HG02943 (cell line): Measurements from ENCODE around the gene TNFSF8.

ENCODE experiments used
- ATAC-seq: cut with Tn5 transposase; IDR thresholded peaks from one replicate; pipeline ENCODE4 v1.9.1; 2021; ENCODE audit warnings: mild to moderate bottlenecking, low read depth, moderate library complexity; ENCODE audit not compliant: unreplicated experiment

Gene TNFSF8

DNA sequence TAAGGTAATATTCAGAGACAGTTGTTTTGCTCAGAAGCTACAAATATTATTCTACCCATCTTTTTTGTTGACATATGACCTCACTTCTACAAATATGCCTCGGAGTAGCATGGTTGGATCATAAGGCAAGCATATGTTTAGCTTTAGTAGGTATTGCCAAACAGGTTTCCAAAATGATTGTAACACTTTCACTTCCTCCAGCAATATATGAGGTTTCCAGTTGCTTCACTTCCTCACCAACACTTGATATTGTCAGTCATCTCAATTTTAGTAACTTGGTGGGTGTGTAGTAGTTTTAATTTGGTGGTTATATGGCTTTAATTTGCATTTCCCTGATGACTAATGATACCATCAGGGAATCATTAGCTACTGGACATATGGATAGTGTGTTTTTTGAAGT, 46.7 kb downstream of the TNFSF8 start:
- ATAC-seq: no peak

DNA sequence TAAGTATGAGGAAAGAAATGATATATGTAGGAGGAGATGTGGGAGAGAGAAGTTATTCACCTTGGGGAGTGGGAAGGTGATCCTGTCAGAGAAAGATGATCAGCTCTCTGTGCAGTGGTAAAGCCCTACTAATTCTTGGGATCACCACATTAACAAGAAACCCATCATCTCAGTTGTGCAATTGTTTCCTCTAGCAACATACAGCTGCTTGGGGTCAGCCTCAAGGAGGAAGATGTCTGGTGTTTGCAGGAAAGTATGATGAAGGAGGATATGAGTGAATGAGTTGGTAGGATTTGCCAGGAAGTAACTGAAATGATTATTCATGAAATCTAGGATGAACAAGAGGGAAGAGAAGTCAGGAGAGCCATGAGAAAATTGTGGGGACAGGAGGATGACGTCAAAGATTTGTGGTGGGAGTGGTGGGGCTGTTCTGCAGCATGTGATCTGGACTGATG, 50.1 kb downstream of the TNFSF8 start:
- ATAC-seq: no peak

DNA sequence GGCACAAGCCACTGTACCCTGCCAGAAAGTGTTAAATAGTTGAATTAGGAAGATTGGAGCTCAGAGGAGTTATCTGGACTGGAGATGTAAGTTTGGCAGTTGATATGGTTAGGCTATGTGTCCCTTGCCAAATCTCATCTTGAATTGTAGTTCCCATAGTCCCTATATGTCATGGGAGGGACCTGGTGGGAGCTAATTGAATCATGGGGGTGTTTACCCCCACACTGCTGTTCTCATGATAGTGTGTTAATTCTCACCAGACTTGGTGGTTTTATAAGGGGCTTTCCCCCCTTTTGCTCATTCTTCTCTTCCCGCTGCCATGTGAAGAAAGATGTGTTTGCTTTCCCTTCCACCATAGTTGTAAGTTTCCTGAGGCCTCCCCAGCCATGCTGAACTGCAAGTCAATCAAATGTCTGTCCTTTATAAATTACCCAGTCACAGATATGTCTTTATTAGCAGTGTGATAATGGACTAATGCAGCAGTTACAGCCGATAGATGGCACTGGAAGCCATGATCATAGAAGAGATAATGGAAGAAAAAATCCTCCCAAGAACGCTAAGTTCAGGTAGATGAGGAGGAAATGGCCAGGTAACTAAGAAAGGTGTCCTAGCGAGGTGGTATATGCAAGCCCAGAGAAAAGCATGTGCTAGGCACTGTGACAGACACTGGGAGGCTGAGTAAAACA, 51.4 kb downstream of the TNFSF8 start:
- no peak for ATAC-seq

DNA sequence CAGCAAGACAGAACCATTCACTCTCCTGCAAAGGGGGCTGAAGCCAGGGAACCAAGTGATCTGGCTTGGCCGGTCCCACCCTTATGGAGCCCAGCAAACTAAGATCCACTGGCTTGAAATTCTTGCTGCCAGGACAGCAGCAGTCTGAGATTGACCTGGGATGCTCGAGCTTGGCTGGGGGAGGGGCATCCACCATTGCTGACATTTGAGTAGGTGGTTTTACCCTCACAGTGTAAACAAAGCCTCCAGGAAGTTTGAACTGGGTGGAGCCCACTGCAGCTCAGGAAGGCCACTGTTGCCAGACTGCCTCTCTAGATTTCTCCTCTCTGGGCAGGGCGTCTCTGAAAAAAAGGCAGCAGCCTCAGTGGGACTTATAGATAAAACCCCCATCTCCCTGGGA, 60.5 kb downstream of the TNFSF8 start:
- no peak for ATAC-seq

DNA sequence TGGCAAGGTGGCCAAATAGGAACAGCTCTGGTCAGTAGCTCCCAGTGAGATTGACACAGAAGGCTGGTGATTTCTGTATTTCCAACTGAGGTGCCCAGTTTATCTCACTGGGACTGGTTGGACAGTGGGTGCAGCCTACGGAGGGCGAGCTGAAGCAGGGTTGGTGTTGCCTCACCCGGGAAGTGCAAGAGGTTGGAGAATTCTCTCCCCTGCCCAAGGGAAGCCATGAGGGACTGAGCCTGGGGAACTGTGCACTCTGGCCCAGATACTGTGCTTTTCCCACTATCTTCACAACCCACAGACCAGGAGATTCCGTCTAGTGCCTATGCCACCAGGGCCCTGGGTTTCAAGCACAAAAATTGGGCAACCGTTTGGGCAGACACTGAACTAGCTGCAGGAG, 61.0 kb downstream of the TNFSF8 start:
- no peak for ATAC-seq

DNA sequence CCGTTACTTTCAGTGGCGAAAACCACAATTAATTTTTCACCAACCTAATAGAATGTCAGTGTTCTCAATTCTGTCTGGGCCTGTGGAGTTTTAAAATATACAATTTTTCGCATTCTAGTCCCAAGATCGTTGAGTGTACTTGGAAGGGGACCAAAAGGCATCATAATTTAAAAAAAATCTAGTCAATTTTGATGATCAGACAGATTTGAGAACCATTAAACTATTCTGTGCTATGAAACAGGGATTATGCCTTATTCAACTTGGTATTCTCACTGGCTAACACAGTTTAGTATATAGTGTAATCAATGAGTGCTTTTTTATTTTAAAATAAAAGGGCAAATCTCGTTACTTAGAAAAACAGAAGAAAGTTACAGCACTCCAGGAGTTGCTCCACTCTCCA, 63.1 kb downstream of the TNFSF8 start:
- no peak for ATAC-seq

DNA sequence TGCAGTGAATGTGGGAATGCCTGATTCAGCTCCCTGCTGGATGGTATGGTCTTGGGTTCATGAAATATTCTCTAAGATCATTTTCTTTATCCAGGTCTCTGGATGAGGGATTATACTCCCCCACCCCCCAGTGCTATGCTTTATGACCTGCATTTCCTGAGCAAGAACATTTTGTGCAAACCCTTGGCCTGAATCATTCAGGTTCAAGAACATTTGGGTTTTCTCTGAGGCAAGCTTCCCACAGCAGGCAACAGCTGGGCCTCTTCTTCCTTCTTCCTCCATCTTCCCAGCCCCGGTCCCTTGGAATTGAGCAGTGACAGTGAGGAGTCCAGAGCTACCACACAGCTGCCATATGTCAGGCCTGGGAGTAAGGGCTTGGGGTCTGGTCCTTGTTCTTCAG, 65.9 kb downstream of the TNFSF8 start:
- ATAC-seq: no peak

DNA sequence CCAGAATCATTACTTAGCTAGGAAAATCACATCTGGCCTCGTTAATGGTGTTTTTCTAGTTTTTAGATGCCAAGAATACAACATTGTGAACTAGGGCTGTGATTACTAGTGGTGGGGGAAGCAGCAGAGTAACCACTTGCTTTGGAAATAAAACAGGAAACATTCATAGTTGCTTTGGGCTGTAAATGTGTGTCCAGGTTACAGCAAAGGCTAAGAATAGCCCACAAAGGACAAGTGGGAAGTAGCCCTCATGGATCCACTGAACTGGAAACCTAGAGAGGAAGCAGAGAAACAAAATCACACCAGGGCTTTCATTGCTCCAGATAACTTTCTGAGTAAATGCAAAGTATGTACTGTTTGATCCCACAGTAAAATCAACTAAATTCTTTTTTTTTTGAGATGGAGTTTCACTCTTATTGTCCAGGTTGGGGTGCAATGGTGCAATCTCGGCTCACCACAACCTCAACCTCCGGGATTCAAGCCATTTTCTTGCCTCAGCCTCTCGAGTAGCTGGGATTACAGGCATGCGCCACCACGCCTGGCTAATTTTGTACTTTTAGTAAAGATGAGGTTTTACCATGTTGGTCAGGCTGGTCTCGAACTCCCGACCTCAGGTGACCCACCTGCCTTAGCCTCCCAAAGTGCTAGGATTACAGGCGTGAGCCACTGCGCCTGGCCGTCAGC, 68.3 kb downstream of the TNFSF8 start:
- no peak for ATAC-seq

DNA sequence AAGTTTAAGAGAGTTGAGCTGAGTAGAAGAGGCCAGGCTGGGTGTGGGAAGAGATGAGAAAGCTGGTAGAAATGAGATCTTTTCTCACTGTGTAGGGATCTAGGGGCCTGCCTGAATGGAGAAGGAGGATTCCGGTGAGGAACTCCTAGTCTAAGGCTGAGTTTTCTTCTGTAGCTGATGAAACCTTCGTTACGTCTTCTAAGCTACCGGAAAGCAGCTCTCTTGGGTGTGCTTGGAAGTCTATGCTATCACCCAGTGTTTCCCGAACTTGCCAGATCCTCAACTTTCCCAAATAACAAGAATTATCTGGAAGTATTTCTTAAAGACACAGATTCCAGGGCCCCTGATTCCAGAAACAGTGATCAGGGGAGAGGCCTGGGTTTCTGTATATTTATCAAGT, 69.1 kb downstream of the TNFSF8 start:
- no peak for ATAC-seq

DNA sequence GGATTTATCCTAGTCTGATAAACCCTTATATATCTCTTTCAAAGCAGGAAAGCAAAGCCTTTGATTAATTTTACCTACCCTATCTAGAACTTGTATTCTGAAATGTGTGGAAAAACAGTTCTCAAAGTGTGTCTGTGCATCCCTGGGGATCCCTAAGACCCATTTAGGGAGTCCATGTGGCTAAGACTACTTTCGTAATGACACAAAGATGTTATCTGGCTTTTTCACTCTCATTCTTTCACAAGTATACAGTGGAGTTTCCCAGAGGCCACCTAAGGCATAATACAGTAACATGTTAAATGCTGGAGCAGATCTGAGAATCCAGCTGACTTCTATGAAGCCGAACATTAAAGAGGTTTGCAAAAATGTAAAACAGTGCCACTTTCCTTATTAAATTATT, 70.2 kb downstream of the TNFSF8 start:
- no peak for ATAC-seq

DNA sequence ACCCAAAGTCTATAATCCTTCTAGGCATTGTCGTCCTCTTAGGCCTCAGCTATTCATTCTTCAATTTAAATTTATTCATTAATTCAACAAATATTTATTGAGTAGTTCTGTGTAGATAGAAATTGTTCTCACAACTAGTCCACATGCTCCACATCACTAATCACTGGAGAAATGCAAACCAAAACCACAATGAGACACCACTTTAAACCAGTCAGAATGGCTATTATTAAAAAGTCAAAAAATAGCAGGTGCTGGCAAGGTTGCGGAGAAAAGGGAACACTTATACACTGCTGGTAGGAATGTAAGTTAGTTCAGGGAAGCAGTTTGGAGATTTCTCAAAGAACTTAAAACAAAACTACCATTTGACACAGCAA, 73.5 kb downstream of the TNFSF8 start:
- ATAC-seq: no peak

DNA sequence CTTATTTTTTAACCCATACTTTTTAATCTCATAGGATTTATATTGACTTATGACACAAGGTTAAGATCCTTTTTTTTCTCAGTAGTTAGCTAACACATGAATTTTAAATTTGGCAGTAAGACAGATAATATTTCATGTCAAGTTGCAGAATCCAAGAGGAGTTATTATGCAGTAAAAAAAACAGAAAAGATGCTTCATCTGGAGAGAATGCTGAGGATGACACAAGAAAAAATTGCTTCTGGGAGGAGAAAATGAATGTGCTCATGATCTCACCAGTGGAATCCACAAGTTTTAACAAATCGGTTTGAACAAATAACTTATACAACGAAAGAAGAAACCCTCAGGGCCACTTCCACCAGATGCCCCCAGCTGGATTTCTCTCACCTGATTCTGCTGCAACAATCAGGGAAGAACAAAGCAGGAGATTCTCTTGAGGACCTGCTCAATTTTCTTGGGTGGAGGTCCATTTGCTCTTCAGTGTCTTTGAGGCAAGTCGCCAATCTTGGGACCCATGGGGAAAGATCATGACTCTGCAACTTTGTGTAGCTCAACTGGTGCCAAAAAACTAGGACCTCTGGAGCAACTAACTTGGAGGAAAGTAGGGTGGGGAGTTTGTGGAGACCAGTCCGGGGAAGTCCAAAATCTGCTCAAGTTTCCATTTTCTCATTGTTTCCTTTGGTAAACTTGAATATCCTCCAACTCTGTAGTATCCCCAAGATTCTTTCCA, 74.0 kb downstream of the TNFSF8 start:
- no peak for ATAC-seq

DNA sequence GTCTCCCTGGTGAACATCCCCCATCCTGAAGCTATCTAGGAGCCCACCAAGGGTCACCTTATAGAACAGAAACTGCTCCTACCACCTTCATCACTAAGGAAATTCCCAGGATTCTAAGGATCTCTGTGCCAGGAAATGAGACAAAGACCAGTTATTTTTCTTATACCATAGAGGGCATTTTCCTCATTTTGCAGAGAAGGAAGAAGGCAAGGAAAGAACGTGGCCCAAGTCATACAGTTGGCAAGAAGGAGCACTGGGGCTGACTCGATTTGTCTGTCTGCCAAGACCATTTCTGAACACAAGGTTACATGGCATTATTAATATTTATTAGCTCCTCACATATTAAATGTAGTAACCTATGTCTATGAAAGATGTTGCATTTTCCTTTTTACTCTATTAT, 74.9 kb downstream of the TNFSF8 start:
- no peak for ATAC-seq

DNA sequence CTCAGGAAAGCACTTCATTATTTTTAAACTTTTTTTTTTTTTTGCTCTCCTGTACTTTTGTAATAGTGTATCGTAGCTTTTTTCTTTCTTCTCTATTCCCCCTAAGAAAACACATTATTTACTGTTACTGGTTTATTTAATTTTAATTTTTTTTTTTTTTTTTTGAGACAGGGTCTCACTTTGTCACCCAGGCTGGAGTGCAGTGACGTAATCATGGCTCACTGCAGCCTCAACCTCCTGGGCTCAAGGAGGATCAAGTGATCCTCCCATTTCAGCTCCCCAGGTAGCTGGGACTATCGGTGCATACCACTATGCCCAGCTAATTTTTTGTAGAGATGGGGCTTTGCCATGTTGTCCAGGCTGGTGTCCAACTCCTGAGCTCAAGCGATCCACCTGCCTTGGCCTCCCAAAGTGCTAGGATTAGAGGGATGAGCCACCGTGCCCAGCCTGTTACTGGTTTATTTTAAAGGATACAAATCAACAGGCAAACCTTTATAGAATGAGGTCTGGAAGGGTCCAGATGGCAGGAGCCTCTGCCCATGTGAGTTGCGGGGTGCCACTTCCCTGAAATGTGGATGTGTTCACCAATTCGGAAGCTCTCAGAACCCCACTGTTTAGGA, 75.5 kb downstream of the TNFSF8 start:
- no peak for ATAC-seq

DNA sequence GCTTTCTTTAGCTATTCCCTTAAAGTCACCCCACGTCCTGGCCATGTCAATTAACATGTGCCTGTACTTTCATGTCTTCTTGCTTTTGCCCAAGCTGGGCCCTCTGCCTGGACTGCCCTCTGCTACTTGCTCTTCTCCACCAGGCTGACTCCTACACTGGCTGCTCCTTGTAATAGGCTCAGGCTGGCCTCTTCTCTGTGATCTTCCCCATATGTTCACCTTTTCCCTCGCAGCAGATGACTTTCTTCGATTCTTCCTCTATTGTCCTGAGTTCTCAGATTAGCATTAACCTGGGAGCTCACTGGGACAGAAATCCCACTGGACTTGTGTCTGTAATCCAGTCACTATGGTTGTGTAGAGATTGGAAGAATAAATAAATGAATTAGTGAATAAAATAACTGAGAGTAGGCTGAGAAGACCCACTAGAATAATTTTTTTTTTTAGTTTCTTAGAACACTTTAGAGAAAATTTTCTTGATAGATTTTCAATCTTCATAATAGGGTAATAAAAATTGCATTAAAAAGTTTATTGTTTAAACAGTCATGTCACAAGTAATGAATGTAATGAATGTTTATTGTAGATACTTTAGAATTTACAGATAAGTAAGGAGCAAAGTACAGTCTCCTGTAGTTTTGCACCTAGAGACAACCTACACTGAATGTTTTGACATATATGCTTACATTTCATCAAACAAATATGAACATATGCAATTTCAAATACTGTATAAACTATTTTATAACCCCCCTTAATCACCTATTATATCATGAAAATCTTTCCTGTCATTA, 77.1 kb downstream of the TNFSF8 start:
- ATAC-seq: no peak

DNA sequence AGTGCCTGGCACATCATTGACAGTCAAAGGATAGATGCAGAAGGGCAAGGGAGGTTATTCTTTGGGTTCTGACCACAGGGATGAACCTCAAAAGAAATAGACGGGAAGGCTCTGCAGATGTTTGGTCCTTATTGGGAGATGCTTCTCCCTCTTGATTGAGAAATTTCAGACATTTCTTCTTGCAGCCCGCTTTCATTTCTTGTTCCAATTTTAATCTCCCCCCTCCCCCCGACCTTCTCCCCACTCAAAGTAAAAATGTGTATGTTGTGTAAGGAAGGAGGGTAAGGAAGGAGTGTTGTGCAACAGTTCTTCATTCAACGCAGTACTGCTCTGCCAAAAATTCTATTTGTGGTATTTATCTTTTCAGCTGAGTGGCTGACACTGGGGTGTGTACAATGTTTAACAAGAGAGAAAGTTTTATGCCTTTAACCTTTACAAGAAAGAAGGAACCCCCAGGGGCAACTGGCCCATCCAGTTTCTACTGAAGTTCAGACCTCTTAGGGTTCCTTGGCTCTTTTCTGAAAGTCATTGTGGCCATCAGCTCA, 78.3 kb downstream of the TNFSF8 start:
- ATAC-seq: no peak

DNA sequence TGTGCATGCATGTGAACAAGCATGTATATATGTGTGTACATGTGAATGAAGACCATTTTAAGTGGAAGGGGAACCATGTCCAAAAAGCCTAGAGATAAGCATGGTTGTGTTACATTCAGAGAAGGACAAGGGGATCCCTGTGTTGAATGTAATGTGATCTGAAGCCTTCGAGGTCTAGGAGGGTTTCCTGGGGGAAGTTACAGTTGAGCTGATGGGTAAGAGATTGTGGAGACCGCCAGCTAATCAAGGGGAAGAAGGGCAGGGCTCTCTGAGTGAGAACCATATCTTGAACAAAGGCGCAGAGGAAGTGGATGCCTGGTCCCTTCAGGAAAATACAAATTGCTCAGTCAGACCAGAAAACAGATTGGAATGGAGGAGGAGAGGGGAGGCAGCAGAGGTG, 79.1 kb downstream of the TNFSF8 start:
- ATAC-seq: no peak
